Retinal pigment epithelial cell (primary cell): ENCODE data around the gene BRWD1.

ENCODE experiments used
- DNase-seq: peaks from one replicate; pipeline ENCODE4 v3.0.0-alpha.2; 2010; ENCODE audit warnings: low read depth
- H3K4me3 ChIP-seq: 2 replicates; pipeline ENCODE4 v1.5.1; 2011; ENCODE audit warnings: mild to moderate bottlenecking, low read length, control low read depth, moderate library complexity
- CTCF ChIP-seq: conservative IDR thresholded peaks from 2 replicates; pipeline ENCODE4 v1.5.1; 2011; ENCODE audit warnings: low read depth, low read length, control low read depth, inconsistent platforms

Gene BRWD1

DNA sequence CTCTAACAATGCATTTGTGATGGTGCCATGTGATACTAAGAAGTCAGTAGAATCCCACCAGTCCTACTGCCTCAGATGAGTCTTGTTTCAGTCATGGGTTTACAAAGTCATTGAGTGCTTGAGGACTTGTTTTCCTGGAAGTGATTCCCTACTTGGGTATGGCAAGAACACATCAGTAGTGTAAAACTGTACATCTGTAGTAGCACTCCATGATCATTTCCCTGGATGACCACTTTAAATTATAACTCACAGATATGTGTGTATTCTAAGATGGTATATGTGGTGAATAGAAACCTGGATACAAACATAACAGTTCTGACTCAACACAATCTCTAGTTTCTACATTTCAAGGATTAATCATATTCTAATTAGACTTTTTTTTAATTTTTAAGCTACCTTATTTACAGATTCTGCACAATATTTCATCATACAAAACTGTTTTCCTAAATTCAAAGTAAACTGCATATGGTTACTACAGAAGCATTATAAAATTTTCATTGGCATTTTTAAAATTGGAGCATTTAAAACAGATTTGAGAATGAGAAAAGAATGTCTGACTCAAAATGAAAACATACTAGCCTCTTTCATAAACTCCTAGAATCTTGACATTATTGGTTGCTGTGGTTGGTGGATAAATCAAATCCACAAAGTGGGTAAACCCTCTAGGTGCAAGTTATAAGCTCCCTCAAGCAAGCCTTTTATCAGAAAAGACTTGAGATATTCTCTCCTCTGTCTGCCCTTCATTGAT lies 123.4 kb downstream of the BRWD1 start:
- TF ChIP-seq CTCF, result no peak
- no peak overlapping the region for H3K4me3 ChIP-seq
- DNase-seq, result no peak

DNA sequence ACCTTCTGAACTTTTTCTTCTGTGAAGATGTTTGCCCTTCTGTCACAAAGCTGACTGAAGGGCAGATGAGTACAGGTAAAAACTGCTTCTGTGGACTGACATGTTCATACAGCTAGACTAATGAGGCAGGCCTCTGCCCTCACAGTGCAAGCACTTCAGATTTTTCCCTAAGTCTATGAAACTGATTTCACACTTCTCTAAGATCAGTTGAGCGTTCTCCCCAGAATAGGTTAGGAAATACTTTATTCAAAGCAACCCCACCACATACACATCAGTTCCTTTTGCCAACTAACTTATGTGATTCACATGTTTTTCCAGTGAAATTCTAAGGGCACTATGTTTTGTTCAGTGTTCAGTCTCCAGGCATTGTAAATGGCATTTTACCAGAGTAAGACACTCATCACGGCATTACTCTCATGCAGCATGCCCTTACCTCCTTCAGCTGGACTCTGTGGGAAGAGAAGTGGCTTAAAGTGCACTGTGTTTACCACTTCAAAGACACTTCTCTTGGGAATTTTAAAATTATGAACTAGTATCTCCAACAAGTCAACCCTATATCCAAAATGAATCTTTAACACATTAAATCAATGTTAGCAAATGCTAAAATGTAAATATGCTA lies 124.8 kb downstream of the BRWD1 start:
- H3K4me3 ChIP-seq, result no peak overlapping the region
- DNase-seq, result no peak
- TF ChIP-seq CTCF, result no peak

- no peak for TF ChIP-seq CTCF
- H3K4me3 ChIP-seq, result no peak overlapping the region
- DNase-seq, result no peak
These were observed 126.3 kb downstream of the BRWD1 start for GRCh38 chr21:39187141-39187540.

DNA sequence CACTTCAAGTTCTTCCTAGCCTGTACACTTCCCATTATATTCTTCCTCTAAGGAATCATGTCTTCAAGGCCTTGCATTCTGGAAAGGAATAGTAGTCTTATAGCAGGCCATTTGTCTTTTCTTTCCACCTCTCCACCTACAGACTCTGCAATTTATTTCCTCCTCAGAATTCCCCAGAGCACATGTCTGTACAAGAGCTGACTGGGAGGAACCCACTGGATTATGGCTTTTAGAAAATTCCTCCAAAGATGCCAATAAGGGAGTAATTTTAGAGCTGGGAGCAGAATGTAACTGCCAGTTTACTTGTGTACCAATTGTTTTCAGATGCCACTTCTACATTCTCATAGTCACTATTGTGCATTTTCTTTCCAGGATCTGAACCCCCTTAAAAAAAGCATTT lies 126.8 kb downstream of the BRWD1 start:
- no peak for TF ChIP-seq CTCF
- no peak overlapping the region for H3K4me3 ChIP-seq
- no peak for DNase-seq

DNA sequence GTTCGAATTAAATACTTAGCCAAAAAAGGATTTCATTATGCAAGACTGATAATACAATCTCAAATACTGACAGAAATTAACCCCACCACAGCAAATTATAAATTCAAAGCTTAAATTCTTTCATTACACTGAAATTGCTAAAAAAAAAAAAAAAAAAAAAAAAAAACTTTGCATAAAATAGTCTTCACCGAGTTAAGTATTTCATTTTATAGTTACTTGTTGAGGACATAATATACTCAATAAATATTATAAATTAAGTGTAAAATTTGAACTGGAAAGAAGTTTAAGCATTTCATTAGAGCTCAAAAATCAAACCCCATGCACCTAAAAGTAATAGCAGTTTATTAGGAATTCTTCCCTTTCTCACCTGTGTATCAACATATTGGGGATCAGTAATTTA lies 128.3 kb downstream of the BRWD1 start:
- no peak for DNase-seq
- no peak overlapping the region for H3K4me3 ChIP-seq
- no peak for TF ChIP-seq CTCF

GRCh38 chr21:39184050-39184980 lies 129.1 kb downstream of the BRWD1 start:
- peak overlapping the region; percentile 75 for H3K4me3 ChIP-seq
- no peak for DNase-seq
- no peak for TF ChIP-seq CTCF
